Measurements from ENCODE around the gene HECW1.

Gene HECW1

DNA sequence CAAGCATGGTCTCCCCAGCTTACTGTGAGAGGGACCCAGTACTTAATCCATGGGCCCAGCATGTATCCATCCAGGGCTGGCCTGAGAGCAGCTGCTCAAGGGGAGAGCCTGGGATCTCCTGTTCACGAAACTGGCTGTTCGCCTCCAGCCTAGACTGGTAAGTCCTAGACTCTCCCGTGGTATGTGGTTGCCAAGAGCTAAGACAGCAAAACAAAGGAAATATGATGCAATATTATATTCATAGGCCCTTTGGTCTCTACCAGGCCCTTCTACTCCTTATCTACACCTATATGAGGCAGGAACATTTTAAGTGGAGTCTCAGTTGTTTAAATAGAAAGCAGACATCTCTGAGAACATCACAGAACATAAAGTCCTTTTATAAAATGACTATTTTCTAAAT, 441.6 kb downstream of the HECW1 start (continued):
- TF ChIP-seq, protein P1, sequence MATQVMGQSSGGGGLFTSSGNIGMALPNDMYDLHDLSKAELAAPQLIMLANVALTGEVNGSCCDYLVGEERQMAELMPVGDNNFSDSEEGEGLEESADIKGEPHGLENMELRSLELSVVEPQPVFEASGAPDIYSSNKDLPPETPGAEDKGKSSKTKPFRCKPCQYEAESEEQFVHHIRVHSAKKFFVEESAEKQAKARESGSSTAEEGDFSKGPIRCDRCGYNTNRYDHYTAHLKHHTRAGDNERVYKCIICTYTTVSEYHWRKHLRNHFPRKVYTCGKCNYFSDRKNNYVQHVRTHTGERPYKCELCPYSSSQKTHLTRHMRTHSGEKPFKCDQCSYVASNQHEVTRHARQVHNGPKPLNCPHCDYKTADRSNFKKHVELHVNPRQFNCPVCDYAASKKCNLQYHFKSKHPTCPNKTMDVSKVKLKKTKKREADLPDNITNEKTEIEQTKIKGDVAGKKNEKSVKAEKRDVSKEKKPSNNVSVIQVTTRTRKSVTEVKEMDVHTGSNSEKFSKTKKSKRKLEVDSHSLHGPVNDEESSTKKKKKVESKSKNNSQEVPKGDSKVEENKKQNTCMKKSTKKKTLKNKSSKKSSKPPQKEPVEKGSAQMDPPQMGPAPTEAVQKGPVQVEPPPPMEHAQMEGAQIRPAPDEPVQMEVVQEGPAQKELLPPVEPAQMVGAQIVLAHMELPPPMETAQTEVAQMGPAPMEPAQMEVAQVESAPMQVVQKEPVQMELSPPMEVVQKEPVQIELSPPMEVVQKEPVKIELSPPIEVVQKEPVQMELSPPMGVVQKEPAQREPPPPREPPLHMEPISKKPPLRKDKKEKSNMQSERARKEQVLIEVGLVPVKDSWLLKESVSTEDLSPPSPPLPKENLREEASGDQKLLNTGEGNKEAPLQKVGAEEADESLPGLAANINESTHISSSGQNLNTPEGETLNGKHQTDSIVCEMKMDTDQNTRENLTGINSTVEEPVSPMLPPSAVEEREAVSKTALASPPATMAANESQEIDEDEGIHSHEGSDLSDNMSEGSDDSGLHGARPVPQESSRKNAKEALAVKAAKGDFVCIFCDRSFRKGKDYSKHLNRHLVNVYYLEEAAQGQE (tag by site-specific recombination; IDR thresholded peaks at IDR 0.05), result no peak
- TF ChIP-seq ZNF791 (tag by site-specific recombination; IDR thresholded peaks at IDR 0.05) (no peak), ZNF37A (tag by site-specific recombination; IDR thresholded peaks at IDR 0.05) (no peak), ZNF354C (tag by site-specific recombination; IDR thresholded peaks at IDR 0.05; ENCODE audit: borderline replicate concordance, low read depth) (no peak), ZNF513 (tag by site-specific recombination; IDR thresholded peaks at IDR 0.05) (no peak), ZNF10 (tag by site-specific recombination; IDR thresholded peaks at IDR 0.05) (no peak)

DNA sequence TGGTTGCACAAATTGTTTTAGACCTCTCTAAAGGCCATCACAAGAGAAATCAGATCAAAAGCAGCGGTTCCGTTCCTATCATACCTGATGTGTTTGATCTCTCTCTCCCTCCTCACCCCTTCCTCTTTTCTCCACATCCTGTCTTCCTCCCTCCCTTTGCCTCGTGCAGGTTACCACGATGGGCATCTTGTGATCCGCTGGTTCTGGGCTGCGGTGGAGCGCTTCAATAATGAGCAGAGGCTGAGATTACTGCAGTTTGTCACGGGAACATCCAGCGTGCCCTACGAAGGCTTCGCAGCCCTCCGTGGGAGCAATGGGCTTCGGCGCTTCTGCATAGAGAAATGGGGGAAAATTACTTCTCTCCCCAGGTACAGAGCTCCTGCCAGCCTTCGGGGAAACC, 442.0 kb downstream of the HECW1 start:
- H3K4me3 ChIP-seq (ENCODE audit: low read depth, low read length), result no peak overlapping the region
- ChIA-PET POLR2A (no interaction called here), CTCF (interaction anchor here (2.3 kb wide), 1 partner anchor 28 kb away, joined by 11 read pairs; the partner anchor contains the start of gene STK17A)
- no peaks in the 10 kb centered on the region for H3K4me1 ChIP-seq (ENCODE audit: control insufficient read depth, insufficient read depth, low read length)
- H3K9me3 ChIP-seq (ENCODE audit: control insufficient read depth, insufficient read depth, low read depth, low read length), result no peaks in the 10 kb centered on the region
- H3K27ac ChIP-seq (ENCODE audit: extremely low read depth, low read depth, low read length), result no peak overlapping the region
- no peaks in the 10 kb centered on the region for H3K36me3 ChIP-seq (ENCODE audit: control insufficient read depth in 2 of 2, insufficient read depth in 1 of 2, low read length in 2 of 2)
- TF ChIP-seq, protein P2, sequence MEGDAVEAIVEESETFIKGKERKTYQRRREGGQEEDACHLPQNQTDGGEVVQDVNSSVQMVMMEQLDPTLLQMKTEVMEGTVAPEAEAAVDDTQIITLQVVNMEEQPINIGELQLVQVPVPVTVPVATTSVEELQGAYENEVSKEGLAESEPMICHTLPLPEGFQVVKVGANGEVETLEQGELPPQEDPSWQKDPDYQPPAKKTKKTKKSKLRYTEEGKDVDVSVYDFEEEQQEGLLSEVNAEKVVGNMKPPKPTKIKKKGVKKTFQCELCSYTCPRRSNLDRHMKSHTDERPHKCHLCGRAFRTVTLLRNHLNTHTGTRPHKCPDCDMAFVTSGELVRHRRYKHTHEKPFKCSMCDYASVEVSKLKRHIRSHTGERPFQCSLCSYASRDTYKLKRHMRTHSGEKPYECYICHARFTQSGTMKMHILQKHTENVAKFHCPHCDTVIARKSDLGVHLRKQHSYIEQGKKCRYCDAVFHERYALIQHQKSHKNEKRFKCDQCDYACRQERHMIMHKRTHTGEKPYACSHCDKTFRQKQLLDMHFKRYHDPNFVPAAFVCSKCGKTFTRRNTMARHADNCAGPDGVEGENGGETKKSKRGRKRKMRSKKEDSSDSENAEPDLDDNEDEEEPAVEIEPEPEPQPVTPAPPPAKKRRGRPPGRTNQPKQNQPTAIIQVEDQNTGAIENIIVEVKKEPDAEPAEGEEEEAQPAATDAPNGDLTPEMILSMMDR (tag by site-specific recombination; IDR thresholded peaks at IDR 0.05), result no peak
- TF ChIP-seq ZNF777 (tag by site-specific recombination; IDR thresholded peaks at IDR 0.05; ENCODE audit: borderline replicate concordance) (no peak), TRIM28 (IDR thresholded peaks at IDR 0.05; ENCODE audit: borderline replicate concordance, low read length) (no peak), ZNF146 (tag by site-specific recombination; IDR thresholded peaks at IDR 0.05) (no peak), KLF16 (tag by site-specific recombination; IDR thresholded peaks at IDR 0.05) (no peak), ZNF354C (tag by site-specific recombination; IDR thresholded peaks at IDR 0.05; ENCODE audit: borderline replicate concordance, low read depth) (no peak), ZNF791 (tag by site-specific recombination; IDR thresholded peaks at IDR 0.05) (no peak), ZNF366 (tag by site-specific recombination; conservative IDR thresholded peaks at IDR 0.05) (no peak), ZNF324 (tag by site-specific recombination; IDR thresholded peaks at IDR 0.05) (no peak), ZNF629 (tag by site-specific recombination; IDR thresholded peaks at IDR 0.05) (no peak), ZNF140 (tag by site-specific recombination; IDR thresholded peaks at IDR 0.05) (no peak), ZBTB10 (tag by site-specific recombination; IDR thresholded peaks at IDR 0.05) (no peak), MZF1 (tag by site-specific recombination; IDR thresholded peaks at IDR 0.05; ENCODE audit: borderline replicate concordance) (no peak)
- TF ChIP-seq, protein P3, sequence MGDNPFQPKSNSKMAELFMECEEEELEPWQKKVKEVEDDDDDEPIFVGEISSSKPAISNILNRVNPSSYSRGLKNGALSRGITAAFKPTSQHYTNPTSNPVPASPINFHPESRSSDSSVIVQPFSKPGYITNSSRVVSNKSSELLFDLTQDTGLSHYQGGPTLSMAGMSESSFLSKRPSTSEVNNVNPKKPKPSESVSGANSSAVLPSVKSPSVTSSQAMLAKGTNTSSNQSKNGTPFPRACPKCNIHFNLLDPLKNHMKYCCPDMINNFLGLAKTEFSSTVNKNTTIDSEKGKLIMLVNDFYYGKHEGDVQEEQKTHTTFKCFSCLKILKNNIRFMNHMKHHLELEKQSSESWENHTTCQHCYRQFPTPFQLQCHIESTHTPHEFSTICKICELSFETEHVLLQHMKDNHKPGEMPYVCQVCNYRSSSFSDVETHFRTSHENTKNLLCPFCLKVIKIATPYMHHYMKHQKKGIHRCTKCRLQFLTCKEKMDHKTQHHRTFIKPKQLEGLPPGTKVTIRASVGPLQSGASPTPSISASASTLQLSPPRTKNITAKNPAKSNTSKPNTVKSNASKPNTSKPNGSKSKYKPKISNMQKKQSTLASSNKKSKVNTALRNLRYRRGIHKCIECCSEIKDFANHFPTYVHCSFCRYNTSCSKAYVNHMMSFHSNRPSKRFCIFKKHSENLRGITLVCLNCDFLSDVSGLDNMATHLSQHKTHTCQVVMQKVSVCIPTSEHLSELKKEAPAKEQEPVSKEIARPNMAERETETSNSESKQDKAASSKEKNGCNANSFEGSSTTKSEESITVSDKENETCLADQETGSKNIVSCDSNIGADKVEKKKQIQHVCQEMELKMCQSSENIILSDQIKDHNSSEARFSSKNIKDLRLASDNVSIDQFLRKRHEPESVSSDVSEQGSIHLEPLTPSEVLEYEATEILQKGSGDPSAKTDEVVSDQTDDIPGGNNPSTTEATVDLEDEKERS (tag by site-specific recombination; IDR thresholded peaks at IDR 0.05), result no peak
- TF ChIP-seq, protein P4, sequence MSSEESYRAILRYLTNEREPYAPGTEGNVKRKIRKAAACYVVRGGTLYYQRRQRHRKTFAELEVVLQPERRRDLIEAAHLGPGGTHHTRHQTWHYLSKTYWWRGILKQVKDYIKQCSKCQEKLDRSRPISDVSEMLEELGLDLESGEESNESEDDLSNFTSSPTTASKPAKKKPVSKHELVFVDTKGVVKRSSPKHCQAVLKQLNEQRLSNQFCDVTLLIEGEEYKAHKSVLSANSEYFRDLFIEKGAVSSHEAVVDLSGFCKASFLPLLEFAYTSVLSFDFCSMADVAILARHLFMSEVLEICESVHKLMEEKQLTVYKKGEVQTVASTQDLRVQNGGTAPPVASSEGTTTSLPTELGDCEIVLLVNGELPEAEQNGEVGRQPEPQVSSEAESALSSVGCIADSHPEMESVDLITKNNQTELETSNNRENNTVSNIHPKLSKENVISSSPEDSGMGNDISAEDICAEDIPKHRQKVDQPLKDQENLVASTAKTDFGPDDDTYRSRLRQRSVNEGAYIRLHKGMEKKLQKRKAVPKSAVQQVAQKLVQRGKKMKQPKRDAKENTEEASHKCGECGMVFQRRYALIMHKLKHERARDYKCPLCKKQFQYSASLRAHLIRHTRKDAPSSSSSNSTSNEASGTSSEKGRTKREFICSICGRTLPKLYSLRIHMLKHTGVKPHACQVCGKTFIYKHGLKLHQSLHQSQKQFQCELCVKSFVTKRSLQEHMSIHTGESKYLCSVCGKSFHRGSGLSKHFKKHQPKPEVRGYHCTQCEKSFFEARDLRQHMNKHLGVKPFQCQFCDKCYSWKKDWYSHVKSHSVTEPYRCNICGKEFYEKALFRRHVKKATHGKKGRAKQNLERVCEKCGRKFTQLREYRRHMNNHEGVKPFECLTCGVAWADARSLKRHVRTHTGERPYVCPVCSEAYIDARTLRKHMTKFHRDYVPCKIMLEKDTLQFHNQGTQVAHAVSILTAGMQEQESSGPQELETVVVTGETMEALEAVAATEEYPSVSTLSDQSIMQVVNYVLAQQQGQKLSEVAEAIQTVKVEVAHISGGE (tag by site-specific recombination; conservative IDR thresholded peaks at IDR 0.05; ENCODE audit: low read depth), result no peak
